Stimulated activated naive B cell treated with anti-CD40 and anti-IgM and Interleukin-4, amounts not matched to agents 10 μg/mL and 1 μg/mL and 100 μg/mL, for 72 hours (primary cell): ENCODE results near the gene GYG1.

Source experiments
- ATAC-seq, 2 donors: fragments of 150-1000 bp; cut with Tn5 transposase; replicated peaks; 2 replicates each; pipeline ENCODE4 v1.10.0; 2021; ENCODE audit warnings: moderate library complexity in 1 of 2
- DNase-seq: peaks from one replicate; pipeline ENCODE4 v3.0.0; 2021
- H3K27ac Mint-ChIP-seq: one replicate; pipeline ENCODE4 v1.8.0; 2022; ENCODE audit warnings: mild to moderate bottlenecking, mixed read lengths
- H3K27me3 Mint-ChIP-seq, 2 donors: one replicate each; pipeline ENCODE4 v1.8.0; 2022; ENCODE audit warnings: mixed read lengths in 2 of 2
- H3K36me3 Mint-ChIP-seq, 2 donors: one replicate each; pipeline ENCODE4 v1.8.0; 2022; ENCODE audit warnings: mixed read lengths in 2 of 2, mild to moderate bottlenecking in 1 of 2
- H3K4me1 Mint-ChIP-seq, 2 donors: one replicate each; pipeline ENCODE4 v1.8.0; 2022; ENCODE audit warnings: mixed read lengths in 2 of 2, mild to moderate bottlenecking in 1 of 2
- H3K4me3 Mint-ChIP-seq, 2 donors: one replicate each; pipeline ENCODE4 v1.8.0; 2022; ENCODE audit warnings: mild to moderate bottlenecking in 2 of 2, mixed read lengths in 2 of 2, moderate library complexity in 1 of 2
- H3K9me3 Mint-ChIP-seq, 2 donors: one replicate each; pipeline ENCODE4 v1.8.0; 2022; ENCODE audit warnings: mixed read lengths in 2 of 2, mild to moderate bottlenecking in 1 of 2

The GYG1 gene

GRCh38 chr3:149058198-149058597 lies 66.9 kb downstream of the GYG1 start:
- Mint-ChIP-seq H3K4me3 (no peak overlapping the region), H3K36me3 (peaks cover 24 to 38% of the 10 kb centered on the region in 2 donors), H3K27me3 (no peaks in the 10 kb centered on the region), H3K4me1 (no peaks in the 10 kb centered on the region), H3K27ac (no peak overlapping the region), H3K9me3 (peaks cover 0 to 7% of the 10 kb centered on the region in 2 donors)
- no peak for DNase-seq
- ATAC-seq = no peak

DNA sequence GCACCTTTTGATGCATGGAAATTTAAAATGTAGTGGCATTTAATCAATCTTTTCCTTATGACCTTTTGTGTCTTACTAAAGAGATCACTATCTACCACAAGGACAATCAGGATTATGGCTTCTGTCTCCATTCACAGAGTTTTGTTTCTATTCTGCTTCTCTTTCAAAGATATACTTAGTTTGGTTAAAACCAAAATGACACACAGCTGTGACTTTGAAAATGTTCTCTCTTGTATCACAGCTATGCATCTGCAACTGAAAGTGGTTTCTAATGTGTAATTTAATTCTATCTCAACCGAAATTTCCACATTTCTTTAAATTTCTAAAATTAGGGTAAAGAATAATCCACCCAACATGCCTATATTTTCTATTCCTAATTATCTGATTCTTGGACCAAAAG lies 67.3 kb downstream of the GYG1 start:
- Mint-ChIP-seq H3K36me3 (peaks cover 22 to 35% of the 10 kb centered on the region in 2 donors), H3K4me3 (no peak overlapping the region), H3K4me1 (no peaks in the 10 kb centered on the region), H3K27ac (no peak overlapping the region), H3K9me3 (peaks cover 0 to 4% of the 10 kb centered on the region in 2 donors), H3K27me3 (no peaks in the 10 kb centered on the region)
- ATAC-seq (no peak), DNase-seq (no peak)

DNA sequence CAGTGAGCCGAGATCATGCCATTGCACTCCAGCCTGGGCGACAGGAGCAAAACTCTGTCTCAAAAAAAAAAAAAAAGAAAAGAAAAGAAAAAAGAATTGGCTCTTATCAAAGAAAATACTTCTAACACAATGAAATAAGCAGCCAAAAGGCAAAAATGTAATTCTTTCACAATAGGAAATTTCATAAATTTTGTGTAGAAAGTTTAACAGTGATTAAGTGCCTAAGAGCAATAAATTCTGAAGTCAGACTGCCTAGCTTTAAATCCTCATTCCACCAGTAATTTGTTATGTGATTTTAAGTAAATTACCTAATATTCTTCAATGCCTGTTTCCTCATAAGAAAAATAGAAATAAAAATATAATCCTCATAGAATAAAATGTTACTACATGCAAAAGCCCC lies 70.4 kb downstream of the GYG1 start:
- Mint-ChIP-seq H3K27me3 (no peaks in the 10 kb centered on the region), H3K36me3 (peaks cover 8 to 25% of the 10 kb centered on the region in 2 donors), H3K4me3 (no peak overlapping the region), H3K9me3 (no peaks in the 10 kb centered on the region), H3K27ac (no peak overlapping the region), H3K4me1 (no peaks in the 10 kb centered on the region)
- DNase-seq = no peak
- ATAC-seq = no peak

GRCh38 chr3:149067883-149068282 lies 76.5 kb downstream of the GYG1 start:
- no peak overlapping the region for H3K4me3 Mint-ChIP-seq
- no peak for ATAC-seq
- no peaks in the 10 kb centered on the region for H3K9me3 Mint-ChIP-seq
- H3K27ac Mint-ChIP-seq = no peak overlapping the region
- DNase-seq = no peak
- H3K27me3 Mint-ChIP-seq = no peaks in the 10 kb centered on the region
- H3K36me3 Mint-ChIP-seq = peaks cover 8 to 12% of the 10 kb centered on the region in 2 donors
- H3K4me1 Mint-ChIP-seq = no peaks in the 10 kb centered on the region
